Keratinocyte (primary cell): ENCODE results near the gene TTC33.

Experiments used
- EZH2 ChIP-seq: IDR thresholded peaks from one replicate; pipeline ENCODE4 v1.6.1; 2012; ENCODE audit warnings: inconsistent platforms, mild to moderate bottlenecking, low read length, moderate library complexity
- TF ChIP-seq, protein P1 (sequence below), 3 experiments: IDR thresholded peaks in 1 of 3; conservative IDR thresholded peaks in 1 of 3; optimal IDR thresholded peaks in 1 of 3; 2 replicates in 2 of 3; 3 replicates in 1 of 3; pipeline versions ENCODE3 to v1.5.1; 2011; ENCODE audit warnings: low read length in 3 of 3, mild to moderate bottlenecking in 3 of 3, moderate library complexity in 2 of 3, control low read depth in 1 of 3, inconsistent platforms in 1 of 3; ENCODE audit not compliant: insufficient read depth in 2 of 3; ENCODE audit errors: extremely low read depth in 1 of 3

DNA sequence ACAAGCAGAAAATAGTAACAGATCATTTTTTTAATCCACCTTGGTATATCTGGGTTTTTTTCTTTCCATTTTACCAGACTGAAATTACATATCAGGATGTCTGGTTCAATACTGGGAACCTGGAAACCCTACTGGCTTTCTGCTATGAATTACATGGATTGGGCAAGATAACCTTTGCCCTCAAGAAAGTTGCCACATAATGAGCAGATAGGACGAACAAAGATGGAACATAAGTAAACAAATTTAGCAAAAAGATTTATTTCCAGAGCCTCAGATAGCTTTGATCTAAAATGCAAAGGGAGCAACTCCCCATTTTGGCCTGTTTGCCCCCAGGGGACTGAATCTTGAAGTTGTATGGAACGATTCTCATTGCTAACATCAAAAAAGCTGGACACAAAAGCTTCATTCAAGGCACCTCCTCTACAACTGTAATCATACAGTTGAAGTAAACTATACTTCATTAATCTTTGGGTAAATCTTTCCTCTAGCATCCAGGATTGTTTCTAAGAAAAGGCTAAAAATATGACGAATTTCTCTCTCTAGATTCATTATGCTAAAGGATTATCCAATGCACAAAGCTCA is 207.7 kb downstream of the TTC33 start:
- TF ChIP-seq, protein P1, sequence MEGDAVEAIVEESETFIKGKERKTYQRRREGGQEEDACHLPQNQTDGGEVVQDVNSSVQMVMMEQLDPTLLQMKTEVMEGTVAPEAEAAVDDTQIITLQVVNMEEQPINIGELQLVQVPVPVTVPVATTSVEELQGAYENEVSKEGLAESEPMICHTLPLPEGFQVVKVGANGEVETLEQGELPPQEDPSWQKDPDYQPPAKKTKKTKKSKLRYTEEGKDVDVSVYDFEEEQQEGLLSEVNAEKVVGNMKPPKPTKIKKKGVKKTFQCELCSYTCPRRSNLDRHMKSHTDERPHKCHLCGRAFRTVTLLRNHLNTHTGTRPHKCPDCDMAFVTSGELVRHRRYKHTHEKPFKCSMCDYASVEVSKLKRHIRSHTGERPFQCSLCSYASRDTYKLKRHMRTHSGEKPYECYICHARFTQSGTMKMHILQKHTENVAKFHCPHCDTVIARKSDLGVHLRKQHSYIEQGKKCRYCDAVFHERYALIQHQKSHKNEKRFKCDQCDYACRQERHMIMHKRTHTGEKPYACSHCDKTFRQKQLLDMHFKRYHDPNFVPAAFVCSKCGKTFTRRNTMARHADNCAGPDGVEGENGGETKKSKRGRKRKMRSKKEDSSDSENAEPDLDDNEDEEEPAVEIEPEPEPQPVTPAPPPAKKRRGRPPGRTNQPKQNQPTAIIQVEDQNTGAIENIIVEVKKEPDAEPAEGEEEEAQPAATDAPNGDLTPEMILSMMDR (optimal IDR thresholded peaks at IDR 0.05 in 1 of 3, IDR thresholded peaks at IDR 0.05 in 1 of 3, conservative IDR thresholded peaks at IDR 0.05 in 1 of 3; ENCODE audit: extremely low read depth in 1 of 3, insufficient read depth in 2 of 3, low read length in 3 of 3): no peak
- no peak for TF ChIP-seq EZH2
